Aorta (tissue), 5 donors: ENCODE data around the gene WFDC1. TPM values are rescaled to one million over a fixed set of nuclear protein-coding genes. Genes with fewer than 3 reads are reported as not detected.

Source experiments
- ATAC-seq: fragments of 200-7000 bp; cut with Tn5 transposase; one replicate; pipeline ENCODE4 v1.9.1; 2022; ENCODE audit warnings: moderate library complexity; ENCODE audit not compliant: low FRiP score
- DNase-seq, 2 donors: peaks; one replicate each; pipeline ENCODE4 v3.0.0-alpha.2; 2020
- H3K27ac ChIP-seq, 2 donors: one replicate each; pipeline ENCODE4 v1.5.1; 2013; ENCODE audit warnings: low read length in 2 of 2, mild to moderate bottlenecking in 2 of 2, moderate library complexity in 2 of 2, control low read depth in 1 of 2, inconsistent platforms in 1 of 2, low read depth in 1 of 2
- H3K27me3 ChIP-seq, 2 donors: one replicate each; pipeline ENCODE4 v1.6.1; 2013; ENCODE audit warnings: control low read depth in 1 of 2, low read length in 1 of 2, mild to moderate bottlenecking in 1 of 2, moderate library complexity in 1 of 2; ENCODE audit not compliant: insufficient read depth in 2 of 2, control insufficient read depth in 1 of 2
- H3K36me3 ChIP-seq, 2 donors: one replicate each; pipeline ENCODE4 v1.6.1; 2013; ENCODE audit warnings: control low read depth in 1 of 2, low read length in 1 of 2, mild to moderate bottlenecking in 1 of 2; ENCODE audit not compliant: insufficient read depth in 2 of 2, control insufficient read depth in 1 of 2
- H3K4me1 ChIP-seq, 2 donors: one replicate each; pipeline ENCODE4 v1.6.1; 2013; ENCODE audit warnings: low read length in 2 of 2, control low read depth in 1 of 2, mild to moderate bottlenecking in 1 of 2, moderate library complexity in 1 of 2; ENCODE audit not compliant: insufficient read depth in 2 of 2, control insufficient read depth in 1 of 2
- H3K4me3 ChIP-seq, 2 donors: one replicate each; pipeline ENCODE4 v1.5.1; 2013; ENCODE audit warnings: low read length in 2 of 2, control low read depth in 1 of 2, mild to moderate bottlenecking in 1 of 2
- H3K9me3 ChIP-seq: one replicate; pipeline ENCODE4 v1.6.1; 2013; ENCODE audit warnings: mild to moderate bottlenecking, low read length; ENCODE audit not compliant: control insufficient read depth
- WGBS, 2 donors: extraction: QIAGEN DNeasy Blood & Tissue Kit; methylation state at CpG; one replicate each; pipeline ENCODE4 v1.1.7; 2013; 5-methylcytosine and 5-hydroxymethylcytosine counted together
- intact Hi-C, 2 donors: fragments of 100-400 bp; cut with DNase I; formaldehyde crosslinking; loops; one replicate each; pipeline versions ENCODE4 v1.14.2 to v1.15.0; 2022
- polyA plus RNA-seq, 2 donors: library from polyadenylated mRNA; stranded (reverse); fragments of 200-250 nt; gene quantifications; one replicate each; pipeline ENCODE4 v1.2.3, GENCODE V29; 2013
- total RNA-seq, 2 donors: library from RNA; stranded (reverse); fragmentation: NEBNext Ultra II Directional; extraction: Animal tissue kit (Norgen Biotek cat#: 25700); gene quantifications; one replicate each; pipeline ENCODE4 v1.2.1, GENCODE V29; 2021
- donor health status: healthy with polysubstance abuse.
- donor health status: Bipolar disorder and iron deficiency.
- donor health status: DM: no; HTN: no; CAD: no.
- donor health status: DM: no; HTN: no; CAD: no.
- donor health status: DM: yes; HTN: yes; CAD: no.

Gene WFDC1
- total and polyA plus RNA-seq, 4 donors = 11.8 to 72.2 (median 28.3) TPM

DNA sequence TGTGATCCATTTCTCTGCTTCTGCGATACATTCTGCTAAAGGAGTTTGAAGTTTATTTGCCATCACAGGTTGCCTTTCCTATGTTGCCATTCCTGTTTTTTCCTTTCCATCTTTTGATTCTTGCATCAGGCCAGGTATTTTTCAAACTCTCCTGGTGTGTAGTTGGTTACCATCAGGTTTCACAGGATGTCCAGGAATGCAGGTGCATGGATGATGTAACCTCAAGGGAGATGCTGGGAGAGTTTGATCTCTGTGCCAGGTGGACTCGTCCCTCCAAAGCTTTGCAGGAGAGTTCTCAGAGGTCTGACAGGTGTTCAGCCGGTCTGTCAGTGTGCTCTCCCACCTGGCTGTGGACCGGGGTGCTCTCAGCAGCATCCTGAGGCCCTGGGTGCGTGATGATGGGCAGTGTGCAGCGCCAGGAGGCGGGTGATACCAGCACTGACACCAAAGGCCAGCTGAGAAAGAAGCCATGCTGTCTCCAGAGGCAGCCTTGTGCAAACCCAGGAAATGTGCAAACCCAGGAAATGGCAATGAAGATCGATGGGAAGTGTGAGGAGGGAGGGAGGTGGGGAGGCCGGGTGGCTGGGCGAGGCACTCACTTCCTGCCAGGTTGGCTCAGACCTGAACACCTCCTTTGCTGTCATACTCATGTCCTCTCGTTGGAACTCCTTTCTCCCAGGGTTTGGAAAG lies 75.4 kb downstream of the WFDC1 start:
- intact Hi-C loops = no loop called here
- no peaks in the 10 kb centered on the region for H3K4me1 ChIP-seq
- 58 to 61% methylated on average over 11 of the region's 11 CpGs for WGBS, 2 donors
- H3K27ac ChIP-seq = no peak overlapping the region
- H3K4me3 ChIP-seq = no peak overlapping the region
- no peaks in the 10 kb centered on the region for H3K27me3 ChIP-seq
- H3K9me3 ChIP-seq = no peaks in the 10 kb centered on the region
- DNase-seq (no peak), ATAC-seq (no peak)
- no peaks in the 10 kb centered on the region for H3K36me3 ChIP-seq

DNA sequence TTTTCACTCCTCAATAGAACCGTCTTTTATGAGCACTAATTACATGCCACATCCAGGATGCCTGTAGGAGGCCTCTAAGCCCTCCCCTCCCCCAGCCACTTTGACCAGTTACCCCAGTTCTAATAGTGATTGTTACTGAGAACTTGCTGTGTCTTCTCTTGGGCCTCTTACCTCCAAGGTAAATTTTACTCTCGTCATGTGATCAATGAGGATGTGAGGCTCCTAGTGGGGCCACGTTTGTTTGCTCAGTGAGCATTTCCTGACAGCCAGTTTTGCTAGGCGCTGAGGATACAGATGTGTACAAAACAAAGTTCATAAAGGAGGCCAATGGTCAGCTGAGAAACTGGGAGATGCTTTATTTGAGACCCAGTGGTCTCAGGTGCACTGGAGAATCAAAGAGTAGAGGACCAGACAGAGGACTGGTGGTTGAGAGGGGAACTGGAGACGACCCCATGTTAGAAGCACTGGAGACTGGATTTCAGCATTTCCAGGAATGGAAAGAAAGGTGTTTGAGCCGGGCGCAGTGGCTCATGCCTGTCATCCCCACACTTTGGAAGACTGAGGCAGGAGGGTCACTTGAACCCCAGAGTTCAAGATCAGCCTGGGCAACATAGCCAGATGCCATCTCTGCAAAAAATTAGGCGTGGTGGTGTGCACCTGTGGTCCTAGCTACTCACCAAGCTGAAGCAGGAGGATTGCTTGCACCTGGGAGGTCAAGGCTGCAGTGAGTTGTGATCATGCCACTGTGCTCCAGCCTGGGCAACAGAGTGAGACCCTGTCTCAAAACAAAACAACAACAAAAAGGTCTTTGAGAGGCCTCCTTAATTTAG lies 76.3 kb downstream of the WFDC1 start:
- no peak overlapping the region for H3K27ac ChIP-seq
- H3K36me3 ChIP-seq = no peaks in the 10 kb centered on the region
- no peaks in the 10 kb centered on the region for H3K4me1 ChIP-seq
- WGBS, 2 donors = 63 to 66% methylated on average over 8 of the region's 8 CpGs
- H3K27me3 ChIP-seq = no peaks in the 10 kb centered on the region
- intact Hi-C loops = no loop called here
- no peak for DNase-seq
- H3K9me3 ChIP-seq = no peaks in the 10 kb centered on the region
- no peak for ATAC-seq
- no peak overlapping the region for H3K4me3 ChIP-seq

DNA sequence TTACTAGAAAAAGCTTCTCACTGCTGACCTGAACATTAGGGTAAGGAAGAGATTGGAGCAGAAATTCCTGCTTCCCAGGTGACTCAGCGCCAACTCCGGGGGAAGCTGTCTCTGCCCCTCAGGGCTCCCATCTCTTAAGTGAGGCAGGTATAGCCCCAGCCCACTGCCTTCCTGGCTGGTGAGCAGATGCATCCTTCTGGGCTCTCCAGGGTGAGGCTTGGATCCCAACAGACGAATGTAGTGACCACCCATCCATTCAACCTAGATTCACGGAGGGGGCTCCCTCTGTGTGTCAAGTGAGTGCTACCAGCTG lies 76.8 kb downstream of the WFDC1 start:
- DNase-seq (no peak), ATAC-seq (no peak)
- H3K27me3 ChIP-seq = no peaks in the 10 kb centered on the region

DNA sequence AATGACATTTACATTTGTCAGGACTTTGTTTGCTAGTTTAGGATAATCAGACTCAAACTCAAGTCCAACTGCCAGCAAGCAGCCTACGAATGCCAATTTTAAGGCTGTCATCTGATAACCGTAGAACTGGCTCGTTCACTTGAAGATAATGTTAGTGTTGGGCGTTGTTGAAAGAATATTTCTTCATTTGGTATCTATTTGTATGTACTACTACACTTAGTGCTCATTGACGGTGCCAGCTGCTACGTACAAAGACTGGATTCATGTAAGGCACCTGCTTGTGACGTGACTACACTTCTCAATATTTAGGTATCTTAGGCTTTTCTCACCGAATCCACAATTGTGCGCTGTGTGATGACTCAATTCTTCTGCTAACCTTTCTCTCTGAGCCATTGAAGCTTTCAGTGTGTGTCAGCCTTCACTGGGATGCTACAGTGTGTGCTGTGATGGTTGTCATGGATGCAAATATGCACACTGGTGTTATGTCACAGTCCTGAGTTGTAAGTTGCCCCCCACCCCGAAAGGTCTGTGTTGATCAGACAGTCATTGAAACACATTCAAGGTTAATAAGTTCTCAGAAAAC lies 79.3 kb downstream of the WFDC1 start:
- WGBS, 2 donors = 55 to 61% methylated on average over 10 of the region's 10 CpGs
- H3K27ac ChIP-seq = no peak overlapping the region
- no peak for DNase-seq
- no peak for ATAC-seq
- H3K27me3 ChIP-seq = no peaks in the 10 kb centered on the region
- H3K4me1 ChIP-seq = no peaks in the 10 kb centered on the region
- H3K4me3 ChIP-seq = no peak overlapping the region
- H3K36me3 ChIP-seq = no peaks in the 10 kb centered on the region
- intact Hi-C loops = no loop called here
- H3K9me3 ChIP-seq = no peaks in the 10 kb centered on the region

More for the DNA sequence above, 76.8 kb downstream of the WFDC1 start:
- 65 to 67% methylated on average over 4 of the region's 4 CpGs for WGBS, 2 donors
- H3K27ac ChIP-seq = no peak overlapping the region
- H3K9me3 ChIP-seq = no peaks in the 10 kb centered on the region
- H3K4me3 ChIP-seq = no peak overlapping the region
- intact Hi-C loops = no loop called here
- no peaks in the 10 kb centered on the region for H3K4me1 ChIP-seq
- H3K36me3 ChIP-seq = no peaks in the 10 kb centered on the region

DNA sequence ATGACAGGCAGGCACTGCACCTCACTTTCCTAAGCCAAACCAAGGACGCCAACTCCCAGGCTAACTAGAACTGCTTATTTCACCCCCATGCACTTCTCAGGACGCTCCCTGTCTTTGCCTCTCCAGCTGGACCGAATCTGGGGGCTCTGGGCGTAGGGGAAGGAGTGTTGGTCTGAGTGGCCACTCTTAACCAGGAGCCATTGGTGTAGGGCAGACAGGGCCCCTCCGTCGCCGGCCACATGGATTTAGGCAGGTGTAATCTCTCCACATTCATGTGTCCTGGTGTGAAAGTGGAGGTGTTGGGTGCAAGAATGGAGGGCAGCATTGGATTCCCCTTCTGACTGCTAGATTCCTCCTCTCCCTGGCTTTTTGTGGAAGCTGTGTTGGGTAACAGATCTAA lies 83.4 kb downstream of the WFDC1 start:
- Histone ChIP-seq H3K9me3 (peaks cover 3% of the 10 kb centered on the region), H3K4me3 (no peak overlapping the region), H3K4me1 (no peaks in the 10 kb centered on the region), H3K27ac (no peak overlapping the region), H3K27me3 (no peaks in the 10 kb centered on the region), H3K36me3 (no peaks in the 10 kb centered on the region)
- WGBS, 2 donors = 80 to 84% methylated on average over 7 of the region's 7 CpGs
- intact Hi-C loops = no loop called here
- peak in 1 of 2 donors; percentile 44 for DNase-seq
- ATAC-seq = no peak

DNA sequence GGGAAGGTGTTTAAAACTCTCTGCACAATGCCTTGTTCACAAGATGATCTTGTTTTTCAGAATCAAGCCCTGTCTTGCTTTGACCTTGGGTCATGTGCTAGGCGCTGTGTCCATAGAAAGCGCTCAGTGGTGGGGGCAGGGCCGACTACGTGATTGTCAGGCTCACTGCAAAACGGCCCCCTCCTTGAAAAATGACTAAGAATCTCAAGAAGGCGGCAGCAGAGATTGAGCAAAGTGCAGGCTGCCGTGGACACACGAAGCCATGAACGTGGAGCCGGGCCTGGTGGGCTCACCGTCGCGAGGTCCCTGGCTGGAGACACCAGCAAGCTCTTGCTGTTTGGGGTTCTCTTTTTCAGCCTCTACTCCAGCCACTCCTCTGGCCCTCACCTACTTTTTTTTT lies 83.9 kb downstream of the WFDC1 start:
- peak in 1 of 2 donors; percentile 39 for DNase-seq
- intact Hi-C loops = no loop called here
- Histone ChIP-seq H3K4me3 (no peak overlapping the region), H3K27ac (no peak overlapping the region), H3K9me3 (peaks cover 3% of the 10 kb centered on the region), H3K27me3 (no peaks in the 10 kb centered on the region), H3K36me3 (no peaks in the 10 kb centered on the region), H3K4me1 (no peaks in the 10 kb centered on the region)
- no peak for ATAC-seq
- 80% methylated on average over 13 of the region's 13 CpGs for WGBS, 2 donors

DNA sequence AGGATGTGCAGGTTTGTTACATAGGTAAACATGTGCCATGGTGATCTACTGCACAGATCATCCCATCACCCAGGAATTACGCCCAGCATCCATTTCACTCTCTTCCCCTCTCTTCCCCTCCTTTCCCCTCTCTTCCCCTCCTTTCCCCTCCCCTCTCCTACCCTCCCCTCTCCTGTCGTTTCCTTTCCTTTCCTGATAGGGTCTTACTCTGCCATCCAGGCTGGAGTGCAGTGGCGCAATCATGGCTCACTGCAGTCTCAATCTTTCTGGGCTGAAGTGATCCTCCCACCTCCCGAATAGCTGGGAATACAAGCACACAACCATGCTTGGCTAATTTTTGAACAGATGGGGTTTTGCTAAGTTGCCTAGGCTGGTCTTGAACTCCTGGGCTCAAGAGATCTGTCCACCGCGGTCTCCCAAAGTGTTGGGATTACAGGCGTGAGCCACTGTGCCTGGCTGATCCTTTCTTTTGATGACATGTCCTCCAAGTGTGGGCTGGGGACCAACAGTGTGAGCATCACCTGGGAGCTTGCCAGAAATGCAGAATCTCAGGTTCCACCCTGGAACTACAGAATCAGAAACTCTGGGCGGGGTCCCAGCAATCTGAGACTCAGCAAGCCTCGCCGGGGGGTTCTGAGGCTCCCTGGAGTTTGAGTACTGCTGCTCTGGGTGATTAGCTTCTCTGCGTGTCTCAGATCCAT lies 84.5 kb downstream of the WFDC1 start:
- Histone ChIP-seq H3K36me3 (no peaks in the 10 kb centered on the region), H3K4me1 (no peaks in the 10 kb centered on the region), H3K9me3 (peaks cover 4% of the 10 kb centered on the region), H3K27me3 (no peaks in the 10 kb centered on the region), H3K27ac (no peak overlapping the region), H3K4me3 (no peak overlapping the region)
- DNase-seq = peak in 1 of 2 donors; percentile 54
- intact Hi-C loops = no loop called here
- WGBS, 2 donors = 57 to 64% methylated on average over 11 of the region's 11 CpGs
- ATAC-seq = no peak
